Spleen (tissue), 7 donors: ENCODE results near the gene RTKN.

Experiments used
- POLR2AphosphoS5 ChIP-seq, 3 donors: sonication (generic); formaldehyde crosslinking; IDR thresholded peaks; one replicate each; pipeline ENCODE4 v1.5.1; 2017; ENCODE audit warnings: antibody characterized with exemption in 3 of 3
- TF ChIP-seq, protein P1 (sequence below), 11 experiments: fragments of 200-600 bp in 7 of 11; fragments of 450-650 bp in 4 of 11; sonication (generic) in 4 of 11; IDR thresholded peaks in 8 of 11; conservative IDR thresholded peaks in 3 of 11; 1 replicate in 7 of 11; 2 replicates in 4 of 11; pipeline versions ENCODE4 v1.4.0 to v1.8.0; 2016 to 2021; ENCODE audit warnings: antibody characterized with exemption in 11 of 11, inconsistent platforms in 4 of 11, mild to moderate bottlenecking in 1 of 11
- donor health status: DM: no; HTN: no; CAD: no; lungs with moderate emphysema.
- donor health status: DM: no; HTN: no; CAD: no.
- donor health status: DM: no; HTN: no; CAD: no.

DNA sequence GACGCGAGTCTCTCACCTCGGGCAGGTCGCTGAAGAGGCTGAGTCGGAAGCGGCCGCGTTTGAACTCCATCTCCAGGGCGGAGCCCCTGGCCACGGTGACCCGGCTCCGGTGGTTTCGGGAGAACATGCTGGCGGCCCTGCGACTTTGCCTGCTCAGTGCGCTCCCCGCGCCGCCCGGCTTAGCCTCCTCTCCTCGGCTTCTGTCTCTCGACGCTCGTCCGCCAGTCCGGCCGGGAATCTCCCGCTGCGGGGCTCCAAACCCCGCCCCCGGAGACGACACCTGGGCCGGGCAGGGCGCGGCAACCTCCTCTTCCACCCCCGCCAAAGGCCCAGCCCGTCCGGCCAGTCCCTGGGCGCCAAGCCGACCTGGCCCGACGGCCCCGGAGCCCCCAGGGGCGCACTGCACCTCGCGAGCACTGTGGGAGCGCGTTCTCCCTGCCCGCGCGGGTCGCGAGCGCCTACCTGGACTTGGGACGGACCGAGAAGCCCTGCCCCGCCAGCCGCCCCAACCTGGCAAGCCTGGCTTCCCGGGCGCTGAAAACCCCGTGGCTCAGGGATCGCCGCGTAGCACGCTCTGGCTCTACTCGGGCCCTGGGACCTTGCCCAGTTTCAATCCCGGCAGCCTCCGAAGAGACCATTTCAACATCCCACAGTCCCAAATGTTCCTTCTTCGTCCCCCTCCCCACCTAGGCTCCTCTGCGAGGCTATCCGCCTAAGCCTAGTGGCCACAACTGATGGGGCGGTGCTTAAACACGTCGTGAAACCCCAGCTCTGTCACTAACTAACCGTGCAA is at the start of gene RTKN:
- TF ChIP-seq, protein P1, sequence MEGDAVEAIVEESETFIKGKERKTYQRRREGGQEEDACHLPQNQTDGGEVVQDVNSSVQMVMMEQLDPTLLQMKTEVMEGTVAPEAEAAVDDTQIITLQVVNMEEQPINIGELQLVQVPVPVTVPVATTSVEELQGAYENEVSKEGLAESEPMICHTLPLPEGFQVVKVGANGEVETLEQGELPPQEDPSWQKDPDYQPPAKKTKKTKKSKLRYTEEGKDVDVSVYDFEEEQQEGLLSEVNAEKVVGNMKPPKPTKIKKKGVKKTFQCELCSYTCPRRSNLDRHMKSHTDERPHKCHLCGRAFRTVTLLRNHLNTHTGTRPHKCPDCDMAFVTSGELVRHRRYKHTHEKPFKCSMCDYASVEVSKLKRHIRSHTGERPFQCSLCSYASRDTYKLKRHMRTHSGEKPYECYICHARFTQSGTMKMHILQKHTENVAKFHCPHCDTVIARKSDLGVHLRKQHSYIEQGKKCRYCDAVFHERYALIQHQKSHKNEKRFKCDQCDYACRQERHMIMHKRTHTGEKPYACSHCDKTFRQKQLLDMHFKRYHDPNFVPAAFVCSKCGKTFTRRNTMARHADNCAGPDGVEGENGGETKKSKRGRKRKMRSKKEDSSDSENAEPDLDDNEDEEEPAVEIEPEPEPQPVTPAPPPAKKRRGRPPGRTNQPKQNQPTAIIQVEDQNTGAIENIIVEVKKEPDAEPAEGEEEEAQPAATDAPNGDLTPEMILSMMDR (IDR thresholded peaks at IDR 0.05 in 8 of 11, conservative IDR thresholded peaks at IDR 0.05 in 3 of 11) = no peak
- TF ChIP-seq POLR2AphosphoS5 (IDR thresholded peaks at IDR 0.05) = no peak
